Activated CD4-positive, CD25-positive, alpha-beta regulatory T cell (primary cell): ENCODE measurements around the gene HNMT.
"Not testable (repeated sequence)": the region's sequence is repeated elsewhere in the genome, so short reads cannot be mapped to it uniquely, and the experiment has no call there.

Experiments used
- DNase-seq, 4 experiments: peaks; one replicate each; lab custom pipeline; 2025; lab: John Stamatoyannopoulos, UW

HNMT gene

GRCh38 chr2:137964066-137964858 is at the start of gene HNMT:
HNMT (plus strand) TSS chr2:137964473; CDS start chr2:137964492, 19 bp downstream.
- DNase-seq: no peak

GRCh38 chr2:137921105-137921880 is 43.0 kb upstream of the HNMT start:
- no peak for DNase-seq

GRCh38 chr2:137922171-137922570 is 42.1 kb upstream of the HNMT start:
- not testable (repeated sequence) for DNase-seq

- no peak for DNase-seq
These were observed 40.3 kb upstream of the HNMT start for GRCh38 chr2:137924019-137924418.

- DNase-seq: no peak
These were observed 38.7 kb upstream of the HNMT start for GRCh38 chr2:137925599-137925998.

- DNase-seq: no peak
These were observed 36.4 kb upstream of the HNMT start for GRCh38 chr2:137927846-137928245.

GRCh38 chr2:137928547-137929518 is 35.4 kb upstream of the HNMT start:
- DNase-seq: no peak

GRCh38 chr2:137929519-137929916 is 34.8 kb upstream of the HNMT start:
- no peak for DNase-seq

GRCh38 chr2:137930146-137930545 is 34.1 kb upstream of the HNMT start:
- no peak for DNase-seq

GRCh38 chr2:137935591-137935990 is 28.7 kb upstream of the HNMT start:
- no peak for DNase-seq

GRCh38 chr2:137937246-137937645 is 27.0 kb upstream of the HNMT start:
- DNase-seq: no peak

- DNase-seq: no peak
These were observed 26.5 kb upstream of the HNMT start for GRCh38 chr2:137937778-137938177.

- DNase-seq: no peak
These were observed 26.1 kb upstream of the HNMT start for GRCh38 chr2:137938204-137938603.

- no peak for DNase-seq
These were observed 25.2 kb upstream of the HNMT start for GRCh38 chr2:137939026-137939425.

- no peak for DNase-seq
These were observed 24.1 kb upstream of the HNMT start for GRCh38 chr2:137940154-137940553.

- DNase-seq: no peak
These were observed 22.0 kb upstream of the HNMT start for GRCh38 chr2:137942037-137942832.

GRCh38 chr2:137942833-137943677 is 21.2 kb upstream of the HNMT start:
- no peak for DNase-seq

GRCh38 chr2:137943678-137944347 is 20.5 kb upstream of the HNMT start:
- no peak for DNase-seq

GRCh38 chr2:137944714-137945113 is 19.6 kb upstream of the HNMT start:
- DNase-seq: no peak

- DNase-seq: no peak
These were observed 19.0 kb upstream of the HNMT start for GRCh38 chr2:137945229-137945628.
